ENCODE measurements around the gene RAB11FIP4.
A peak's percentile ranks its signal among the peaks of the same experiment; 100 is the strongest.

RAB11FIP4 gene

GRCh38 chr17:31508288-31509094, 117.0 kb downstream of the RAB11FIP4 start:
- DNase-seq: peak; percentile 84

GRCh38 chr17:31509095-31509804, 117.8 kb downstream of the RAB11FIP4 start:
- DNase-seq: no peak

- no peak for DNase-seq
Measured at GRCh38 chr17:31509805-31510177, 118.3 kb downstream of the RAB11FIP4 start.

- no peak for DNase-seq
Measured at GRCh38 chr17:31510308-31511194, 119.1 kb downstream of the RAB11FIP4 start.

GRCh38 chr17:31511195-31511578, 119.7 kb downstream of the RAB11FIP4 start:
- DNase-seq: no peak

GRCh38 chr17:31511580-31511979, 120.1 kb downstream of the RAB11FIP4 start:
- DNase-seq: no peak

- DNase-seq: no peak
Measured at GRCh38 chr17:31512104-31512740, 120.7 kb downstream of the RAB11FIP4 start.

- DNase-seq: no peak
Measured at GRCh38 chr17:31512796-31513195, 121.3 kb downstream of the RAB11FIP4 start.

- no peak for DNase-seq
Measured at GRCh38 chr17:31513731-31514427, 122.4 kb downstream of the RAB11FIP4 start.

GRCh38 chr17:31515267-31515666, 123.8 kb downstream of the RAB11FIP4 start:
- no peak for DNase-seq

- peak; percentile 13 for DNase-seq
Measured at GRCh38 chr17:31517524-31517923, 126.0 kb downstream of the RAB11FIP4 start.

GRCh38 chr17:31518478-31518877, 127.0 kb downstream of the RAB11FIP4 start:
- DNase-seq: no peak

GRCh38 chr17:31521632-31522283, 130.3 kb downstream of the RAB11FIP4 start:
- no peak for DNase-seq

- no peak for DNase-seq
Measured at GRCh38 chr17:31522284-31522931, 130.9 kb downstream of the RAB11FIP4 start.

- no peak for DNase-seq
Measured at GRCh38 chr17:31522987-31523495, 131.6 kb downstream of the RAB11FIP4 start.

GRCh38 chr17:31523862-31524730, 132.6 kb downstream of the RAB11FIP4 start:
- DNase-seq: no peak

- DNase-seq: peak; percentile 75
Measured at GRCh38 chr17:31524926-31525800, 133.7 kb downstream of the RAB11FIP4 start.

GRCh38 chr17:31525801-31526549, 134.5 kb downstream of the RAB11FIP4 start:
- DNase-seq: no peak
